Transverse colon (tissue), 4 donors: Measurements from ENCODE around the gene ISLR. TPM values are rescaled to one million over a fixed set of nuclear protein-coding genes. Genes with fewer than 3 reads are reported as not detected.
A peak's percentile ranks its signal among the peaks of the same experiment; 100 is the strongest.

ENCODE experiments used
- DNase-seq: peaks from one replicate; pipeline ENCODE4 v3.0.0-alpha.2; 2019
- H3K27ac ChIP-seq, 4 donors: fragments of 200-600 bp; sonication (generic); 2 replicates each; pipeline ENCODE4 v1.5.1; 2016 to 2018; ENCODE audit warnings: inconsistent platforms in 4 of 4
- H3K27me3 ChIP-seq: fragments of 200-600 bp; sonication (generic); 2 replicates; pipeline ENCODE4 v1.5.1; 2017; ENCODE audit warnings: inconsistent platforms
- H3K36me3 ChIP-seq, 4 donors: fragments of 200-600 bp; sonication (generic); 2 replicates each; pipeline ENCODE4 v1.5.1; 2017 to 2019; ENCODE audit warnings: inconsistent platforms in 4 of 4
- H3K4me1 ChIP-seq, 4 donors: fragments of 200-600 bp; sonication (generic); 2 replicates each; pipeline ENCODE4 v1.5.1; 2017 to 2020; ENCODE audit warnings: inconsistent platforms in 4 of 4
- H3K4me3 ChIP-seq, 4 donors: fragments of 200-600 bp; sonication (generic); 1 replicate in 1 of 4; 2 replicates in 3 of 4; pipeline versions ENCODE4 v1.5.1 to v1.6.1; 2017 to 2019; ENCODE audit warnings: inconsistent platforms in 4 of 4
- H3K9me3 ChIP-seq, 2 donors: fragments of 200-600 bp; sonication (generic); 2 replicates each; pipeline ENCODE4 v1.5.1; 2017 to 2019; ENCODE audit warnings: inconsistent platforms in 2 of 2
- CTCF ChIP-seq, 5 experiments: fragments of 200-600 bp in 3 of 5; fragments of 450-650 bp in 2 of 5; sonication (generic) in 3 of 5; IDR thresholded peaks; 1 replicate in 2 of 5; 2 replicates in 3 of 5; pipeline ENCODE4 v1.5.1; 2016 to 2017; ENCODE audit warnings: antibody characterized with exemption in 5 of 5, inconsistent platforms in 3 of 5, mild to moderate bottlenecking in 2 of 5, moderate library complexity in 1 of 5
- EP300 ChIP-seq: sonication (generic); formaldehyde crosslinking; IDR thresholded peaks from one replicate; pipeline ENCODE4 v1.6.1; 2017; ENCODE audit warnings: antibody characterized with exemption, low read depth
- POLR2A ChIP-seq: fragments of 450-650 bp; IDR thresholded peaks from one replicate; pipeline ENCODE4 v1.6.1; 2016; ENCODE audit warnings: antibody characterized with exemption, mild to moderate bottlenecking, moderate library complexity
- POLR2AphosphoS5 ChIP-seq, 3 donors: sonication (generic); formaldehyde crosslinking; IDR thresholded peaks; one replicate each; pipeline ENCODE4 v1.6.1; 2016; ENCODE audit warnings: antibody characterized with exemption in 3 of 3
- WGBS, 2 donors: methylation state at CpG; one replicate each; pipeline ENCODE4 v1.1.5; 2018; ENCODE audit warnings: low coverage in 1 of 2; 5-methylcytosine and 5-hydroxymethylcytosine counted together
- in situ Hi-C, 4 donors: fragments of 200-750 bp; cut with MboI; loops; one replicate each; pipeline versions ENCODE4 v1.15.0 to v1.15.1; 2017; ENCODE audit warnings: low sequenced_read_pairs in 3 of 4, low pct_ligation_motif_present in 1 of 4, low pct_unique_long_range_greater_than_20kb in 1 of 4
- intact Hi-C: fragments of 100-400 bp; cut with DNase I; formaldehyde crosslinking; loops from one replicate; pipeline ENCODE4 v1.15.1; 2023; ENCODE audit warnings: low total_unique reads
- total RNA-seq, 4 donors: library from RNA; depleted of rRNA; stranded (reverse); fragments of >200 nt; gene quantifications; one replicate each; pipeline ENCODE4 v1.1.0, GENCODE V29; 2016

ISLR gene
- total RNA-seq, 4 donors from 2014 or later = 18.8 to 191 (median 25.5) TPM

- DNase-seq = no peak
- in situ Hi-C loops = loop anchor here in 3 of 4 donors (5.0 to 25.0 kb wide), 4 partner anchors 73 to 184 kb away; no protein-coding TSS in a partner anchor
- intact Hi-C loops = no loop called here
- no peaks in the 10 kb centered on the region for H3K9me3 ChIP-seq
- peaks cover 3 to 21% (median 8%) of the 10 kb centered on the region in 4 donors for H3K4me1 ChIP-seq
- TF ChIP-seq POLR2A (no peak), CTCF (IDR thresholded peaks at IDR 0.05) (no peak), POLR2AphosphoS5 (IDR thresholded peaks at IDR 0.05) (no peak), EP300 (no peak)
- H3K4me3 ChIP-seq = peak overlapping the region in 3 of 4 donors; percentile 15 to 33 (median 29)
- WGBS, 2 donors = 10% methylated on average over 35 of the region's 53 CpGs; no CpG with 5 or more reads in 1 of the 2 donors
- peaks cover 91% of the 10 kb centered on the region for H3K27me3 ChIP-seq
- H3K27ac ChIP-seq = no peak overlapping the region
- H3K36me3 ChIP-seq = no peaks in the 10 kb centered on the region
Observed at GRCh38 chr15:74127954-74128784, 45.3 kb upstream of the ISLR start.

GRCh38 chr15:74128785-74129585 lies 44.5 kb upstream of the ISLR start:
- H3K36me3 ChIP-seq = no peaks in the 10 kb centered on the region
- H3K27me3 ChIP-seq = peaks cover 92% of the 10 kb centered on the region
- WGBS, 2 donors = 11% methylated on average over 35 of the region's 43 CpGs; no CpG with 5 or more reads in 1 of the 2 donors
- intact Hi-C loops = no loop called here
- no peak for DNase-seq
- H3K4me3 ChIP-seq = peak overlapping the region in 1 of 4 donors; percentile 33
- in situ Hi-C loops = loop anchor here in 3 of 4 donors (5.0 to 25.0 kb wide), 4 partner anchors 74 to 183 kb away; no protein-coding TSS in a partner anchor
- no peak for TF ChIP-seq POLR2AphosphoS5 (IDR thresholded peaks at IDR 0.05)
- H3K9me3 ChIP-seq = no peaks in the 10 kb centered on the region
- peaks cover 3 to 21% (median 8%) of the 10 kb centered on the region in 4 donors for H3K4me1 ChIP-seq
- H3K27ac ChIP-seq = no peak overlapping the region

- in situ Hi-C loops = loop anchor here in 3 of 4 donors (5.0 to 25.0 kb wide), 4 partner anchors 75 to 183 kb away; no protein-coding TSS in a partner anchor
- Histone ChIP-seq H3K27me3 (peaks cover 92% of the 10 kb centered on the region), H3K4me3 (no peak overlapping the region), H3K9me3 (no peaks in the 10 kb centered on the region), H3K36me3 (no peaks in the 10 kb centered on the region), H3K27ac (no peak overlapping the region), H3K4me1 (peaks cover 3 to 26% (median 8%) of the 10 kb centered on the region in 4 donors)
- TF ChIP-seq POLR2AphosphoS5 (IDR thresholded peaks at IDR 0.05) (no peak), CTCF (IDR thresholded peaks at IDR 0.05) (no peak), POLR2A (no peak)
- intact Hi-C loops = no loop called here
- 9% methylated on average over 20 of the region's 40 CpGs; no CpG with 5 or more reads in 1 of the 2 donors for WGBS, 2 donors
- no peak for DNase-seq
Observed at GRCh38 chr15:74129586-74130154, 43.8 kb upstream of the ISLR start.

GRCh38 chr15:74130155-74130848 lies 43.2 kb upstream of the ISLR start, which contains the start of gene ISLR2:
Gene ISLR2, plus strand, starts transcription at chr15:74130586. Its CDS starts 2,169 bp downstream, at chr15:74132755.
- intact Hi-C loops (no loop called here), in situ Hi-C loops (loop anchor here in 1 of 4 donors (25.0 kb wide), 1 partner anchor 182 kb away; no protein-coding TSS in a partner anchor)
- Histone ChIP-seq H3K4me3 (no peak within 1 kb of the TSS), H3K36me3 (no peaks in the 10 kb centered on the region), H3K27me3 (peaks cover 92% of the 10 kb centered on the region), H3K9me3 (no peaks in the 10 kb centered on the region), H3K4me1 (peaks cover 3 to 31% (median 10%) of the 10 kb centered on the region in 4 donors), H3K27ac (no peak within 1 kb of the TSS)
- 7% methylated on average over 44 of the region's 53 CpGs; no CpG with 5 or more reads in 1 of the 2 donors for WGBS, 2 donors
- DNase-seq = no peak
- TF ChIP-seq POLR2A (no peak), EP300 (no peak), CTCF (IDR thresholded peaks at IDR 0.05) (no peak), POLR2AphosphoS5 (IDR thresholded peaks at IDR 0.05) (no peak)
